ENCODE measurements around the gene TVP23C.

Gene TVP23C

DNA sequence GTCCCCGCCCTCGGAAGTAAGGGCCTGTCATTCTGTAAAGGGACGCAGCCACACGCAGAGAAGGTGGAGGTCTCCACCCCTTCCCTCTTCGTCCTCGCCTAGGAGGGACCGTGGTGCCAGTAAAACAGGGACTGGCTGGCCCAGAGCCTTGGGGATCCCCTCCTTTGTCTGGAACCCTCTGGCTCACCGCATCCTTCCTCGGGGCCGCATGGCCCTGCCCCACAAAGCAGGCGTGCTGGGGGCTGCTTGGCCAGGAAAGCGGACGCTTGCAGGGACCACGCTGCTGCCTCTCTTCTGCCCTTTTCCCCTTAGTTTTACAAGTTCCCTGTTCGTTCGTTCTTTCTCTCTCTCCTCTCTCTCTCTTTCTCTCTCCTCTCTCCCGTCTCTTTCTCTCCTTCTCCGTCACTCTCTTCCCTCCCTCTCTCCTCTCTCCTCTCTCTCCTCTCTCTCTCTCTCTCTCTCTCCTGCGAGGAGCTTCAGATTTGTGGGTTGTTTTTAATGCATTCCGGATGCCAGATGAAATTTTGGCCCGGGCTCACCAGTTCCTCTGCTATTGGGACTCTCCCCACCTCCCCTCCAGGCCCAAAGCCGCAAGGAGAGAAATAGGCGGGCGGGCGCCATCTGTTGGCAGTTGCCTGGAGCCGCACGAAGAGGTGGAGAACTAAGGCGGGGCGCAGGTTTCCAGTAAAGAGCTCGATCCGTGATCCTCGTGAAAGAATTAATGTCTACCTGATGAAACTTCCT, 60.7 kb downstream of the TVP23C start:
- ChIA-PET CTCF (interaction anchor here (0.6 to 2.4 kb wide), 12 partner anchors 8 to 617 kb away, joined by 3 to 19 read pairs (median 4); no protein-coding TSS in a partner anchor), POLR2A (interaction anchor here (1.1 kb wide), 1 partner anchor 240 kb away, joined by 3 read pairs; no protein-coding TSS in a partner anchor)
- no peak for TF ChIP-seq HDGF (IDR thresholded peaks at IDR 0.05; ENCODE audit: borderline replicate concordance)
- TF ChIP-seq LEF1 (IDR thresholded peaks at IDR 0.05; ENCODE audit: borderline replicate concordance) = no peak
- TF ChIP-seq ELF4 (IDR thresholded peaks at IDR 0.05) = no peak
- no peak for TF ChIP-seq SUZ12 (IDR thresholded peaks at IDR 0.05)
- no peak for TF ChIP-seq BHLHE40 (IDR thresholded peaks at IDR 0.05; ENCODE audit: borderline replicate concordance)
- no peak for TF ChIP-seq ARNT (IDR thresholded peaks at IDR 0.05)
- TF ChIP-seq NFRKB (IDR thresholded peaks at IDR 0.05) = no peak
- TF ChIP-seq TARDBP (IDR thresholded peaks at IDR 0.05) = no peak
- TF ChIP-seq FOXA1 (IDR thresholded peaks at IDR 0.05) = no peak
- no peak for TF ChIP-seq PKNOX1 (IDR thresholded peaks at IDR 0.05)
- no peak for TF ChIP-seq FOXM1 (IDR thresholded peaks at IDR 0.05; ENCODE audit: borderline replicate concordance)
- TF ChIP-seq FOXK2 (IDR thresholded peaks at IDR 0.05) = no peak
- no peak for TF ChIP-seq SP1 (IDR thresholded peaks at IDR 0.05)
- TF ChIP-seq ZNF384 (IDR thresholded peaks at IDR 0.05) = no peak
- TF ChIP-seq CTBP1 (IDR thresholded peaks at IDR 0.05; ENCODE audit: borderline replicate concordance) = no peak
- no peak for TF ChIP-seq L3MBTL2 (conservative IDR thresholded peaks at IDR 0.05)
- DNase-seq (ENCODE audit: extremely low spot score) = peak; percentile 80

GRCh38 chr17:15501793-15502192, 61.5 kb downstream of the TVP23C start:
- TF ChIP-seq SP1 (IDR thresholded peaks at IDR 0.05) = no peak
- TF ChIP-seq LEF1 (IDR thresholded peaks at IDR 0.05; ENCODE audit: borderline replicate concordance) = no peak
- no peak for TF ChIP-seq PKNOX1 (IDR thresholded peaks at IDR 0.05)
- no peak for TF ChIP-seq HDGF (IDR thresholded peaks at IDR 0.05; ENCODE audit: borderline replicate concordance)
- TF ChIP-seq FOXA1 (IDR thresholded peaks at IDR 0.05) = no peak
- TF ChIP-seq FOXK2 (IDR thresholded peaks at IDR 0.05) = no peak
- POLR2A ChIA-PET = no interaction called here
- DNase-seq (ENCODE audit: extremely low spot score) = no peak
- CTCF ChIA-PET = interaction anchor here (0.6 kb wide), 1 partner anchor 1676 kb away, joined by 6 read pairs; no protein-coding TSS in a partner anchor

- CTCF ChIA-PET = interaction anchor here (0.6 kb wide), 1 partner anchor 1676 kb away, joined by 6 read pairs; no protein-coding TSS in a partner anchor
- no peak for DNase-seq (ENCODE audit: extremely low spot score)
- TF ChIP-seq L3MBTL2 (conservative IDR thresholded peaks at IDR 0.05) = no peak
- TF ChIP-seq LEF1 (IDR thresholded peaks at IDR 0.05; ENCODE audit: borderline replicate concordance) = no peak
- POLR2A ChIA-PET = no interaction called here
These were observed 62.0 kb downstream of the TVP23C start for GRCh38 chr17:15501282-15501681.

- 0 out of 2 replicates have a peak, but pooled peaks have one; percentile 18 for TF ChIP-seq L3MBTL2 (conservative IDR thresholded peaks at IDR 0.05)
- no peak for TF ChIP-seq SP1 (IDR thresholded peaks at IDR 0.05)
- TF ChIP-seq FOXK2 (IDR thresholded peaks at IDR 0.05) = no peak
- no peak for TF ChIP-seq LEF1 (IDR thresholded peaks at IDR 0.05; ENCODE audit: borderline replicate concordance)
- no peak for TF ChIP-seq SUZ12 (IDR thresholded peaks at IDR 0.05)
- TF ChIP-seq ARNT (IDR thresholded peaks at IDR 0.05) = no peak
- no peak for TF ChIP-seq TARDBP (IDR thresholded peaks at IDR 0.05)
- POLR2A ChIA-PET = no interaction called here
These were observed 65.2 kb downstream of the TVP23C start for GRCh38 chr17:15498107-15498506.

GRCh38 chr17:15496735-15497670, 66.3 kb downstream of the TVP23C start:
- POLR2A ChIA-PET = no interaction called here
- DNase-seq (ENCODE audit: extremely low spot score) = no peak
- TF ChIP-seq ZNF384 (IDR thresholded peaks at IDR 0.05) = no peak
- TF ChIP-seq FOXK2 (IDR thresholded peaks at IDR 0.05) = no peak
- no peak for TF ChIP-seq HDGF (IDR thresholded peaks at IDR 0.05; ENCODE audit: borderline replicate concordance)
- CTCF ChIA-PET = interaction anchor here (0.7 kb wide), 1 partner anchor 196 kb away, joined by 12 read pairs; no protein-coding TSS in a partner anchor

More at GRCh38 chr17:15498107-15498506, 65.2 kb downstream of the TVP23C start:
- DNase-seq (ENCODE audit: extremely low spot score) = peak; percentile 22
- CTCF ChIA-PET = no interaction called here

GRCh38 chr17:15494821-15495220, 68.5 kb downstream of the TVP23C start:
- ChIA-PET CTCF (interaction anchor here (0.9 kb wide), 1 partner anchor 8 kb away, joined by 3 read pairs; no protein-coding TSS in a partner anchor), POLR2A (no interaction called here)
- TF ChIP-seq ARNT (IDR thresholded peaks at IDR 0.05) = no peak
- no peak for TF ChIP-seq HDGF (IDR thresholded peaks at IDR 0.05; ENCODE audit: borderline replicate concordance)
- TF ChIP-seq BHLHE40 (IDR thresholded peaks at IDR 0.05; ENCODE audit: borderline replicate concordance) = no peak
- TF ChIP-seq L3MBTL2 (conservative IDR thresholded peaks at IDR 0.05) = no peak
- TF ChIP-seq ZNF384 (IDR thresholded peaks at IDR 0.05) = no peak
- no peak for DNase-seq (ENCODE audit: extremely low spot score)

GRCh38 chr17:15493693-15494035, 69.6 kb downstream of the TVP23C start:
- TF ChIP-seq SP1 (IDR thresholded peaks at IDR 0.05) (no peak), LEF1 (IDR thresholded peaks at IDR 0.05; ENCODE audit: borderline replicate concordance) (no peak), HDGF (IDR thresholded peaks at IDR 0.05; ENCODE audit: borderline replicate concordance) (no peak), SUZ12 (IDR thresholded peaks at IDR 0.05) (no peak), L3MBTL2 (conservative IDR thresholded peaks at IDR 0.05) (no peak), FOXM1 (IDR thresholded peaks at IDR 0.05; ENCODE audit: borderline replicate concordance) (no peak), ELF4 (IDR thresholded peaks at IDR 0.05) (no peak), ZNF384 (IDR thresholded peaks at IDR 0.05) (no peak), CTBP1 (IDR thresholded peaks at IDR 0.05; ENCODE audit: borderline replicate concordance) (no peak), FOXA1 (IDR thresholded peaks at IDR 0.05) (no peak), BHLHE40 (IDR thresholded peaks at IDR 0.05; ENCODE audit: borderline replicate concordance) (no peak), ARNT (IDR thresholded peaks at IDR 0.05) (no peak), PKNOX1 (IDR thresholded peaks at IDR 0.05) (no peak), NFRKB (IDR thresholded peaks at IDR 0.05) (no peak), FOXK2 (IDR thresholded peaks at IDR 0.05) (no peak), TARDBP (IDR thresholded peaks at IDR 0.05) (no peak)
- CTCF ChIA-PET = no interaction called here
- no peak for DNase-seq (ENCODE audit: extremely low spot score)
- POLR2A ChIA-PET = no interaction called here

All from HEK293T (cell line).